SK-N-SH (cell line): ENCODE data around the gene SLC25A21. TPM values are rescaled to one million over a fixed set of nuclear protein-coding genes. Genes with fewer than 3 reads are reported as not detected.

Experiments used
- CTCF ChIA-PET: fragments of 300-600, 350-600 bp; formaldehyde crosslinking; extraction: SDS; loops from one replicate; lab custom pipeline; 2021; lab: Yijun Ruan, JAX
- POLR2A ChIA-PET: fragments of 350-600 bp; sonication (Branson Sonifier 250); formaldehyde crosslinking; extraction: SDS; loops from one replicate; lab custom pipeline; 2020; ENCODE audit warnings: antibody characterized with exemption, inconsistent platforms; lab: Yijun Ruan, JAX
- DNase-seq: peaks from one replicate; pipeline ENCODE4 v3.0.0; 2012
- H2AFZ ChIP-seq: fragments of 200-600 bp; sonication (generic); 2 replicates; pipeline ENCODE4 v1.8.1; 2016; ENCODE audit warnings: antibody characterized with exemption, mild to moderate bottlenecking, low read depth
- H3F3A ChIP-seq: fragments of 200-600 bp; sonication (generic); replicated peaks from 2 replicates; pipeline ENCODE3; 2016; ENCODE audit warnings: antibody characterized with exemption, mild to moderate bottlenecking; ENCODE audit not compliant: insufficient read depth
- H3K27ac ChIP-seq, 2 experiments: fragments of 200-500 bp in 1 of 2; fragments of 200-600 bp in 1 of 2; sonication (Bioruptor generic) in 1 of 2; sonication (generic), shearing (Covaris generic) in 1 of 2; 2 replicates each; pipeline versions ENCODE4 v1.5.1 to v1.6.1; 2014 to 2016; ENCODE audit warnings: low read depth in 2 of 2, inconsistent platforms in 1 of 2, low read length in 1 of 2, mild to moderate bottlenecking in 1 of 2, mixed read lengths in 1 of 2
- H3K27me3 ChIP-seq: fragments of 200-600 bp; sonication (generic), shearing (Covaris generic); 2 replicates; pipeline ENCODE4 v1.6.1; 2016; ENCODE audit warnings: mixed run types; ENCODE audit not compliant: insufficient read depth
- H3K36me3 ChIP-seq, 2 experiments: fragments of 200-500 bp in 1 of 2; fragments of 200-600 bp in 1 of 2; sonication (Bioruptor generic) in 1 of 2; sonication (generic) in 1 of 2; replicated peaks in 1 of 2; 2 replicates each; pipeline versions ENCODE3 to v1.5.1; 2014 to 2016; ENCODE audit warnings: low read length in 1 of 2, mild to moderate bottlenecking in 1 of 2; ENCODE audit not compliant: insufficient read depth in 2 of 2, control insufficient read depth in 1 of 2
- H3K4me1 ChIP-seq, 2 experiments: fragments of 200-500 bp in 1 of 2; fragments of 200-600 bp in 1 of 2; sonication (Bioruptor generic) in 1 of 2; sonication (generic), shearing (Covaris generic) in 1 of 2; 2 replicates each; pipeline versions ENCODE4 v1.5.1 to v1.6.1; 2014 to 2016; ENCODE audit warnings: low read depth in 1 of 2, low read length in 1 of 2, mixed run types in 1 of 2; ENCODE audit not compliant: insufficient read depth in 2 of 2, control insufficient read depth in 1 of 2
- H3K4me2 ChIP-seq: fragments of 200-600 bp; sonication (generic), shearing (Covaris generic); 2 replicates; pipeline ENCODE4 v1.6.1; 2017; ENCODE audit warnings: mixed run types
- H3K4me3 ChIP-seq, 2 experiments: fragments of 200-500 bp in 1 of 2; fragments of 200-600 bp in 1 of 2; sonication (Bioruptor generic) in 1 of 2; sonication (generic), shearing (Covaris generic) in 1 of 2; 2 replicates each; pipeline versions ENCODE4 v1.5.1 to v1.8.1; 2014 to 2016; ENCODE audit warnings: low read depth in 2 of 2, inconsistent platforms in 1 of 2, low read length in 1 of 2, mild to moderate bottlenecking in 1 of 2, mixed read lengths in 1 of 2, moderate library complexity in 1 of 2
- H3K79me2 ChIP-seq: fragments of 200-600 bp; sonication (generic); 2 replicates; pipeline ENCODE4 v1.8.1; 2017; ENCODE audit warnings: mild to moderate bottlenecking; ENCODE audit not compliant: insufficient read depth
- H3K9ac ChIP-seq: fragments of 200-600 bp; sonication (generic); 2 replicates; pipeline ENCODE4 v1.6.1; 2017; ENCODE audit warnings: mixed run types
- H3K9me2 ChIP-seq: fragments of 200-600 bp; sonication (generic); 2 replicates; pipeline ENCODE4 v1.6.1; 2017; ENCODE audit warnings: mixed run types
- H3K9me3 ChIP-seq: fragments of 200-600 bp; sonication (generic); 2 replicates; pipeline ENCODE4 v1.6.1; 2017; ENCODE audit warnings: mixed run types, mild to moderate bottlenecking, moderate library complexity
- H4K20me1 ChIP-seq: fragments of 200-600 bp; sonication (generic); 2 replicates; pipeline ENCODE4 v1.6.1; 2017; ENCODE audit warnings: mild to moderate bottlenecking, mixed run types; ENCODE audit not compliant: insufficient read depth
- CHD2 ChIP-seq: fragments of 150-350 bp; IDR thresholded peaks from 2 replicates; pipeline ENCODE4 v1.6.1; 2018; ENCODE audit warnings: low read length; ENCODE audit not compliant: partially characterized antibody
- ELF1 ChIP-seq: IDR thresholded peaks from 2 replicates; pipeline ENCODE4 v1.4.0; 2012
- EP300 ChIP-seq, 2 experiments: IDR thresholded peaks; 2 replicates each; pipeline versions ENCODE4 v1.4.0 to v1.6.1; 2012; ENCODE audit warnings: borderline replicate concordance in 1 of 2, low read depth in 1 of 2, low read length in 1 of 2
- EZH2phosphoT487 ChIP-seq: fragments of 200-600 bp; sonication (generic); IDR thresholded peaks from 2 replicates; pipeline ENCODE4 v1.6.1; 2017; ENCODE audit warnings: low read depth, mixed run types, mild to moderate bottlenecking, antibody characterized with exemption, moderate library complexity, borderline replicate concordance
- FOSL2 ChIP-seq: IDR thresholded peaks from 2 replicates; pipeline ENCODE4 v1.4.0; 2012; ENCODE audit warnings: low read depth, mild to moderate bottlenecking, moderate library complexity, borderline replicate concordance
- GABPA ChIP-seq: IDR thresholded peaks from 2 replicates; pipeline ENCODE4 v1.4.0; 2012; ENCODE audit warnings: low read depth, mild to moderate bottlenecking
- GATA2 ChIP-seq: sonication (generic); formaldehyde crosslinking; IDR thresholded peaks from 2 replicates; pipeline ENCODE4 v1.5.0; 2020; ENCODE audit warnings: mild to moderate bottlenecking, missing genetic modification reagents
- MAX ChIP-seq: IDR thresholded peaks from 2 replicates; pipeline ENCODE4 v1.4.0; 2012; ENCODE audit warnings: low read depth
- MEF2A ChIP-seq: IDR thresholded peaks from 2 replicates; pipeline ENCODE4 v1.4.0; 2012; ENCODE audit warnings: low read depth, borderline replicate concordance
- MXI1 ChIP-seq: IDR thresholded peaks from 2 replicates; pipeline ENCODE4 v1.6.1; 2012; ENCODE audit warnings: mild to moderate bottlenecking, low read depth, low read length, improper control_type of control experiment
- NFIC ChIP-seq: IDR thresholded peaks from 2 replicates; pipeline ENCODE4 v1.4.0; 2012; ENCODE audit warnings: borderline replicate concordance
- NRF1 ChIP-seq: IDR thresholded peaks from 2 replicates; pipeline ENCODE4 v1.6.1; 2012; ENCODE audit warnings: low read depth, mild to moderate bottlenecking, low read length
- REST ChIP-seq: IDR thresholded peaks from 2 replicates; pipeline ENCODE4 v1.6.1; 2012; ENCODE audit warnings: mild to moderate bottlenecking, low read depth, low read length, moderate library complexity
- SMC3 ChIP-seq: IDR thresholded peaks from 2 replicates; pipeline ENCODE4 v1.6.1; 2012; ENCODE audit warnings: low read depth, low read length, improper control_type of control experiment
- YY1 ChIP-seq: IDR thresholded peaks from 2 replicates; pipeline ENCODE4 v1.4.0; 2012; ENCODE audit warnings: low read depth, mild to moderate bottlenecking
- ZBTB33 ChIP-seq: IDR thresholded peaks from 2 replicates; pipeline ENCODE4 v1.4.0; 2012; ENCODE audit warnings: low read depth, borderline replicate concordance
- WGBS: methylation state at CpG from one replicate; pipeline ENCODE4 v1.1.6; 2017; ENCODE audit warnings: low lambda C conversion rate; 5-methylcytosine and 5-hydroxymethylcytosine counted together
- polyA plus RNA-seq, 3 experiments: library from polyadenylated mRNA; depleted of rRNA; stranded (reverse); fragments of >200 nt; gene quantifications; 2 replicates each; pipeline ENCODE4 v1.2.3, GENCODE V29; 2012

SLC25A21 gene
- polyA plus RNA-seq, 1 of the 3 experiments (the other 2 are of a cell fraction) = not detected

GRCh38 chr14:36659010-36659821, 513.2 kb downstream of the SLC25A21 start:
- WGBS = 31% methylated on average over 35 of the region's 35 CpGs
- no peaks in the 10 kb centered on the region for H3K79me2 ChIP-seq
- H3K27ac ChIP-seq = no peak overlapping the region
- ChIA-PET POLR2A (no interaction called here), CTCF (interaction anchor here (0.9 kb wide), 1 partner anchor 11 kb away, joined by 3 read pairs; no protein-coding TSS in a partner anchor)
- no peak for DNase-seq
- no peak overlapping the region for H3K4me2 ChIP-seq
- no peaks in the 10 kb centered on the region for H3K9me2 ChIP-seq
- no peak overlapping the region for H3K4me3 ChIP-seq
- no peak overlapping the region for H3K9ac ChIP-seq
- H3K9me3 ChIP-seq = no peaks in the 10 kb centered on the region
- no peaks in the 10 kb centered on the region for H3K36me3 ChIP-seq
- H2AFZ ChIP-seq = no peak overlapping the region
- no peaks in the 10 kb centered on the region for H3F3A ChIP-seq
- H3K27me3 ChIP-seq = peaks cover 100% of the 10 kb centered on the region
- no peaks in the 10 kb centered on the region for H4K20me1 ChIP-seq
- no peaks in the 10 kb centered on the region; a peak in 1 of 4 replicates for H3K4me1 ChIP-seq
- TF ChIP-seq GABPA = no peak
- TF ChIP-seq CHD2 = no peak
- TF ChIP-seq MEF2A = no peak
- no peak for TF ChIP-seq SMC3
- no peak for TF ChIP-seq MXI1
- TF ChIP-seq NFIC = no peak
- TF ChIP-seq MAX = no peak
- no peak for TF ChIP-seq NRF1
- TF ChIP-seq FOSL2 = no peak
- no peak for TF ChIP-seq GATA2 (CRISPR knock-in tag)
- no peak for TF ChIP-seq EP300 (IDR thresholded peaks at IDR 0.05; ENCODE audit: borderline replicate concordance in 1 of 2, low read depth in 1 of 2, low read length in 1 of 2)
- TF ChIP-seq ELF1 = no peak
- no peak for TF ChIP-seq YY1
- TF ChIP-seq ZBTB33 = no peak
- no peak for TF ChIP-seq REST
- TF ChIP-seq EZH2phosphoT487 = no peak
- TF ChIP-seq, all 33 proteins: peak for 0
